Forelimb muscle (tissue), 1 donor: ENCODE results near the gene PEAR1. TPM values are rescaled to one million over a fixed set of nuclear protein-coding genes. Genes with fewer than 3 reads are reported as not detected.

ENCODE experiments used
- DNase-seq: peaks from one replicate; pipeline ENCODE4 v3.0.0-alpha.2; 2013; ENCODE audit warnings: low read depth
- polyA plus RNA-seq: library from polyadenylated mRNA; unstranded; fragments of 120-200 nt; gene quantifications from one replicate; pipeline ENCODE4 v1.2.1, GENCODE V29; 2013; ENCODE audit not compliant: insufficient read length

Gene PEAR1
- polyA plus RNA-seq, 1 donor: 21.1 TPM

DNA sequence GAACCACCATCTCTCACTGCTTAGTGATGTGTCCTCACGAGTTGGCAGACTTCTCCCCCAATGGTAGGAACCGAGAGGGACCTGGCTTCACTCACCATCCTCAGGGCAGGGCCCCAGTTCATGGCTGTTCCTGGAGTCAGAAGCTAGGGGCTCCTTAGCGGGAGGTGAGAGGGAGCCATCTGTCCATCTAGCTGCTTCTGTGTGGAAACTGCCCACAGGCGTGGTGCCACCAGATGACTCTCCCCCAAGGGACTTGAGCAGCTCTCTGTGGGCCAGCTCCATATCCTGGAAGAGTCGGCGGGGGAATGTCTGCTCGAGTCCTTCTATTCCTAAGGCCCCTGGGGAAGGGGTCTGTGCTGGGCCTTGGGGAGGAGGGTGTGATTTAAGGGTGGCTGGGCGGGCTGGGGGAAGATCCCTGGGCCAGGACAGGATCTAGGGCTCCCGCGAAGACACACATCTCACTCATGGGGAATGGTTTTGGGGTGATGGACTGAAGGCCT, 43.3 kb downstream of the PEAR1 start:
- no peak for DNase-seq

DNA sequence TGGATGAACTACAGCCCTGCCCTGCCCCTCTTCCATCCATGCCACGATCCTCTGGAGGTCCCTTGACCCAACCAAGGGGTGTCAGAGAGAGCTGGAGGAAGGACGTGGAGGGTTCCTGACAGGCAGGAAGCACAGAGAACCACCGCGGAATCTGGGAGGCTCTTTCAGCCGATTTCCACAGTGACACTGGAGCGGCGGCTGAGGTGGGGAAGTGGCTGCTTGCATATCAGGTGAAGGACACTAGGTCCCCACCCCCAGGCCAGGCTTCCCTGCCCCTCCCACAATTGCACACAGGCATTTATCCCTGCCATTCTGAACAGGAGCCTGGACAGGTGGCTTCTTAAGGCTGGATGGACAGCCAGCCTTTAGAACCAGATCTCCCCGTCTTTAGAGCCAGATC, 44.4 kb downstream of the PEAR1 start:
- no peak for DNase-seq

DNA sequence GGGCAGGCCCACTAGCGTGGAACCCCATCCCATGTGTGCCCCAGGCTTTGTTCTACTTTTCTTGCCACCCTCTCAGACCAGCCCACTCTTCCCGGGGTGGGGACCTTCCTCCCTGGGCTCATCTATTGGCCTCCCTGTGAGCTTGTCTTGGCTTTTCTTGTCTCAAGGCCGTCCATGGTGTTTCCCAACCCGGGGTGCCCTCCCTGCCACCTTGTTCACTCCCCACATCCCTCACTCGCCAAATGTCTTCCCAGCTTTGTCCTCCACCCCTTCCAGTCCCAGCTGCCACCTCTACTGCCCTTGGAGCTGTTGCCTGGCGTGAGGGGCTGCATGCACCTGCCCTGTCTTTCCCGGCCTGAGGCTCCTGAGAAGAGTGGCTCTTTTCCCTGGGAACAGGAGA, 45.3 kb downstream of the PEAR1 start:
- no peak for DNase-seq

DNA sequence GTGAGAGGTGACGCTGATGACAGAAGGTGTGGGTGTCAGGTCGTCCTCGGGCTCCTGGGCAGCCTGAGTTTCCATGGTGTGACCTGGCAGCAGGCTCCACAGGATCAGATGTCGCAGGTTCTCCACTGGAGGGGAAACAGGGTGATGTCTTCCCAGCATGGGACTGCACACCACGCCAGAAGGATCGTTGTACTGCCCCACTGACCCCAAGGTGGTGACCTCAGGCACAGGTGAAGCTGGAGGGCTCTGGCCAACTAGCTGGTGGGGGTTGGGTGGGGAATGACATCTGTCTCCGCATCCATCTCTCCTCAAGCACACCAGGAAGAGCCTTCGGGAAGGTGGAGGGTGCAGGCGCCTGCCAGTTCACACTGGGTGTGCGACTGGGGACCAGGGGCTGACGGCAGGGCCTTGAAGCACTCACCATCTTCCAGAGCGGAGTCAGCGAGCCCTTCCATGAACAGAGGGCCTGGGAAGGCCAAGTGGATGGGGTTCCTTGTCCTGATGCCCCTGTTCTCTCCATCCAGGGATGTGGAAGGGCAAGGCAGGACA, 46.3 kb downstream of the PEAR1 start:
- no peak for DNase-seq

DNA sequence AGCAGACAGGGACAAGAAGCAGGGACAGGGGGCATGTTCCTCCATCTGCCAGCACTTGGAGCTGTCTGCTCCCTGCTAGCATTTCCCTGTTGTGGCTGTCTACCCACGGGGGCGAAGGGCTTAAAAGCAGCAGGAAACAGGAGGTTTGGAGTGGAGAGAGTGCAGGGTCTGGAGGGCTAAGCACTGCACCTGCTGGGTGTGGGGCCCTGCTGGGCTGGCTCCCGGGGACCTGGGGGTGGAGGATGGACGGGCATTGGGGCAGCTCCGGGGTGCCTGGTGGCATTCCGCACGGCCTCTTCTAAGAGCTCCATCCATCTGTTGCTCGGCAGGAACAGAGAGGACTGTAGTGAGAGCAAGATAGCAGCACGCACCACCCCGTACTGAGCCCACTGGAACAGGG, 48.2 kb downstream of the PEAR1 start:
- no peak for DNase-seq

DNA sequence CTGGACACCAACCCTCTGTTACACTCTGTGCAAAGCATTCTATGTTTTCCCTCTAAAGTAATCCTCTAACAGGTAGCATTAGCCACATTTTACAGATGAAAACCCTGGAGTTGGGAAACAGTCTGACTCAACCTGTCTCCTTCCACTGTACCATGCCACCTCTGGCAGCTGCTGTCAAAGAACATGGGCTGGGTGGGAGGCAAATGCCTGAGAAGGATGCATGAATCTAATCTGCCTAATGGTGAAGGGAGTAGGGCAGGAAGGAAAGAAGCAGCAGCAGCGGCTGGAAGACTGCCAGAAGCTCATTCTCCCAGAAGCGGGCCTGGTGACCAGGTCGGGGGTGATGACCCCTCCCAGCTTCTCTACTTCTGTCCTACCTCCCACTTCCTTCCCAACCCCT, 48.7 kb downstream of the PEAR1 start:
- DNase-seq: no peak

DNA sequence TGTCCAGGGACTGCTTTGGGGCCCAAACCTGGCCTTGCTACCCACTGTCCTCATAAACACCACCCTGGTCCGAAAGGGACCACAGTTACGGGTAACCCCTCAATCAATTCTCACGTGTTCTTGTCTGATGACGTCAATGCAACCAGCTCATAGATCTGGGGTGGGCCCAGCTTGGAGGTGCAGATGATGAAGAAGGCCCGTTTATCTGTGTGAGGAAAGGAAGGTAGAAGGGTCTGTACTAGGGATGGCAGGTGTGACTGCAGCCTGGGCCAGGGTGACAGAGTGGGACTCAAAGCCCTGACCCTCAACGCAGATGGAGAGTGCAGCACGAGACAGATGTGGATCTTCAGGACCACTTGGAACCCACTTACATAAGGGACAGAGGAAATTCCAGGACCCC, 49.1 kb downstream of the PEAR1 start:
- DNase-seq: no peak

DNA sequence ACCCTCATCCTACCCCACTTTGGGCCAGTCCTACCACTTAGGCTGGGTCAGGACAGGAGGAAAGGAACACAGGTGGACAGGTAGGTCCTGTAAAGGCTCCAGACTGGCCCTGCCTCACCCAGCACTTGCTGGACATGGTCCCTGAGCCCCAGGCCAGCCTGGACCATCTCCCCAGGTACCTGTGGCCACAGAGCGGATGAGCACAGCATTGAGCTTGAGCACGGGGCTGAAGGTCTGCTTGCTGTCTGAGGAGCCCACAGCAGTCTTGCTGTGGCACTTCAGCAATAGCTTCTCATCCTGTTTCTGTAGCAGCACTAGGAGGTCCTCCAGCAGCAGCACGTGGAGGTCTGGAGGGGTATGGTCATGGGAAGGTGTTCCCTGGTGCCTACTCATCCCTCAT, 50.2 kb downstream of the PEAR1 start:
- DNase-seq: no peak

DNA sequence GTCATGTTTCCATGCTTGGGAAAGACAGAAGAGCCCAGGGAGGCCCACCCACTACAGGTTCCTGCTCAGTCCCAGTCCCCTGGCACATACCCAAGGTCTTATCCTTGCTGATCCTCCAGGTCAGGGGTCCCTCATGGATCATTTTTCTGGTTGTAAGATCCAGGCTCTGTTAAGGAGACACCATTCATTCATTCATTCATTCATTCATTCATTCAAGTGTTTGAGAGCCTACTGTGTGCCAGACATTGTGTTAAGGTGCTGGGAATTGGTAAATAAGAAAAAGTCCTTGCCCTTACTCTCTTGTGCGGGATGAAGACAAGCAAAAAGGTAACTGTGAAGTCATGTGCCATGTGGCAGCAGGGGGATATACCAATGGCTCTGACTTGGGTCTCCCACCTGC, 50.8 kb downstream of the PEAR1 start:
- DNase-seq: no peak

DNA sequence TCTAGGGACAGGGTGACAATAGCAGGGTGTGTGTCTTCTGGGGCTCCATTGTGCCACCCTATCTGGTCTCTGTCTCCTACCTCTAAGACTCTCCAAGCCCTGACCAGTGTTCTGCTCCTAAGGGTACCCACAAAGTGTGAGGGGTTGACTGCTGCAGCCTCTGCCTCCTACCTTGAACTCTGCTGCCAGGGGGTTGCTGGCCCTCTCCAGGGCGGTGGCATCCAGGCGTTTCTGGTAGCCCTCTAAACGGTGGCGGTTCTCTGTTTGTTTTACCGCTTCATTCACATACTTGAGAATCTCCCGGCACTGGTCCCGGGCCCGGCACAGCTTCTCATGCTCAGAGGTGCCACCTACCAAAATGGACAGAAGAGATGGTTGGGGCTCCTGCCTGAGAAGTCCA, 51.3 kb downstream of the PEAR1 start:
- DNase-seq: no peak

DNA sequence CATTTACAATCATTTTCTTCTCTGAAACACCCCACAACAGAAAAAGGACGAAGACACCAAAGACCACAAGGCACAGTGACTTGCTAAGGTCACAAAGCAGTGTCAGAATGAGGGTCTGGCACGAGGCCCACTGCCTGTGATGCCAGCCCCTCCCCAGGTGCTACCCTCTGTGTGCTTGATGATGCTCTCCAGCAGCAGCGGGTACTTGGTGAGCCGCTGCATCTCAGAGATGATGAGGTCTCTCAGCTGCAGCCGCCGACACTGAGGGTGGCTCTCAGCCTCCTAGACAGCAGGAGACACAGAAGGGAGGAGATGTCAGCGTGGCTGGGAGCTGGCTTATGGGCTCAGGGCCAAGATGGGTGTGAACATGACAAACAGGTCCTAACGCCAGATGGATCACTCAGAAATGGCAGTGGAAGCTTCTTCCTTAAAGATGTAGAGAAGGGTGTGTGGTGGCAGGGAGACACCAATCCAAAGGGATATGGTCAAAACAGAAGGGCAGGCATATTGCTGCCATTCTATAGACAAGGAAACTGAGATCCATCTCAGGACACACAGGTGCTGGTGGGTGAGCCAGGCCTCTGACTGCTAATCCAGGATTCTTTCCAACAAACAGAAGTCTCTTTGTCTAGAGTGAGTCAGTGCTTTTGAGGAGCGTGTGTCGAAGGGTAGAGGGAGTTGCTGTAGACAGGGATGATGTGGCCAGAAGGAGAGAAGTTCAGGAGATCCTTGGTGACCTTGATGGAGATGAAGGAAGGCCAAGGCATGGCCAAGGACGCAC, 52.6 kb downstream of the PEAR1 start:
- no peak for DNase-seq

DNA sequence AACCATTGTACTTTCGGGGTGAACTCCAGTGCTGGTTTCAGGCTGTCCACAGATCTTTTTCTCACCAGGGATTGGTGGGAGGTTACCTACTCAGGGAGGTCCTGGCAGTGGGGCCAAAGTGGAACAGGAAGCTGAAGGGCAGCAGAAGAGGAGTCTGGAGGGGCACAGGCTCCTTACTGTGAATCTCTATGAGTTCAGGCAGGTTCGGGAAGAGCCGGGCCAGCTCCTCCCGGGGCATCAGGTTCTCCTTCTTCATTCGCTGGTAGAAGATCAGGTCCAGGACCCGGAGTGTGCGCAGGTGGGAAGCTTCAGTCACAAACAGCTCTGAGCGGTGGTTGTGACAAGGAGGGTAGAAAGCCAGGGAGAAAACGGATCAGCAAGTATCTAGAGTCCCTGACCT, 53.6 kb downstream of the PEAR1 start:
- no peak for DNase-seq

DNA sequence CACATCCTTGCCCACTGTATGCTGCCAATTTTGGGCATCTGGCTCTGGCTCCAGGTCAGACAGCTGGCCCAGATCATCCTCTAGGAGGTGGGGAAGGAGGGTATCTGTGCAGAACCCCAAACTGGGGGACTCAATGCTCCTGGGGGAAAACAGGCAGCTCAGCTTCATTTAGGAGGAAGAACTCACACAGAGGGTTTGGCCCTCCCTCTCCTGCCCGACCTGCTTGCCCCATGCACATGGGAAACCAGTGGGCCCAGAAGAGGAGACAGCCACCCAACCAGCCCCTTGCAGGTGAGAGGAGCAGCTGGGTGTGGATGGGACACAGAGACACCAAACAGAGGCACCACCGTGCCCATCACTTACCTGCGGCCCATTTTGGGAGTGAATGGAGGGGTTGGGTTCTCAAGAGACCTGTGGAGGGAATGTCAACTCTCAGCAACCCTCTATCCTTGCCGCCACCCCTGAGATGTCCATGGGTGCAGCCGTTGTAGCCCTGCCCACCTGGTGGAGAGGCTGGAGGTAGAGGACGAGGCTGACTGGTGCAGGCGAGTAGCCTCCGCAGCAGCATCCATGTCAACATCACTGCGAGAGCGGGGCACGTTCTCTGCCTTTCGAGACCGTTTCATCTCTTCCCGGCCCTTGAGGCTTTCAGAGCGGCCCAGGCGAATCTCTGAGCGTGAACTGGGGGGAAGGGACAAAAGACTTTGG, 54.5 kb downstream of the PEAR1 start:
- no peak for DNase-seq

DNA sequence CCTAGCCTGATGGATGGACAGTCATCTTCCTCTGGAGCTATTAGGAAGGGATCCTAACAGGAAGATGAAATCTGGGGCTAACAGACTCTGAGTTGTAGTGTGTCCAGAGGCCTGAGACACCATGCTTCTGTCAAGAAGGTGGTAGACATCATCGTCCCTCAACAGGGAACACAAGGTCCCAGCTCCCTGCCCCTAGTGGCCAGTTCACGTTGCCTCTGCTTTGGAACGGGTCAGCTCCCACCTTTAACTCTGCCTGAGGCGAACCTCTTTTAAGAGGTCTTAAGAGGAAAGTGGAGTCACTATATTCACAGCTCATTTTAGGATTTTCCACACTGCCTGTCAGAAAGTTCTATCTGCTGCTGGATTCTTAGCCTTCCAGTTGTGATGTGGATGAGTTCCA, 55.2 kb downstream of the PEAR1 start:
- DNase-seq: no peak

DNA sequence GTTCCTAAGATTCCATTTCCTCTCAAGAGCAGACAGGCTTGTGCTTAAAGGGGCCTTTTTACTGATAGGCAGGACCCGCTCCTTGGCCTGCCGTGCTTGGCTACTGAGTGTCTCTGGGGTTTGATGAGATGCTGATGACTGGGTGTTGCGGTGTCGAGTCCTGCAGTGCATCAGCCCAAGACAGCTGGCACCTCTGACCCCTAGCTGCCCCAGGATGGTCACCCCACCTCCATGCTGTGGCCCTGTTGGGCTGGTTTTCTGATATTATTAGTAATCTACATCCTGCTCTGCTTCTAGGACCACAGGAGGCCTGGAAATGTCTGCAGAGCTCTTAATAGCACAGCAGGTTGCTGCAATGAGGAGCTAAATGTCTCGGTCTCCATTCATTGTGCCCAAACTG, 55.6 kb downstream of the PEAR1 start:
- no peak for DNase-seq

DNA sequence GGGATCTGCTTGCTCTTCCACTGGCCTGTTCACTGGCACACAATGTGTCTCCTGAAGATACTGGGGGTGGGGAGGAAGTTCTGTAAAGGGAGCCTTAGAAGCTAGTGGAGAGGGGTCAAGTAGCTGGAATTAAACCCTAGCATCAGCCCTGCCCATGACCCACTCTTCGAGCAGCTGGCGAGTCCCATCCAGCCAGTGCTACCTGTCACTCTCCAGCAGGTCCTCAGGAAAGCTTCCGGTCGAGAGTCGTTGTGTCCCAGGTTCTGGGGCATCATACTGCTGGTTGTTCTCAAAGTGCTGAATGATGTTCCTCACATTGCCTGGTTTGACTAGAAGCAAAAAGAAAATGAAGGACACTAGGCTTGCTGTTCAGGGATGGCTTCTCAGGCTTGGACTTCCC, 57.9 kb downstream of the PEAR1 start:
- DNase-seq: no peak

DNA sequence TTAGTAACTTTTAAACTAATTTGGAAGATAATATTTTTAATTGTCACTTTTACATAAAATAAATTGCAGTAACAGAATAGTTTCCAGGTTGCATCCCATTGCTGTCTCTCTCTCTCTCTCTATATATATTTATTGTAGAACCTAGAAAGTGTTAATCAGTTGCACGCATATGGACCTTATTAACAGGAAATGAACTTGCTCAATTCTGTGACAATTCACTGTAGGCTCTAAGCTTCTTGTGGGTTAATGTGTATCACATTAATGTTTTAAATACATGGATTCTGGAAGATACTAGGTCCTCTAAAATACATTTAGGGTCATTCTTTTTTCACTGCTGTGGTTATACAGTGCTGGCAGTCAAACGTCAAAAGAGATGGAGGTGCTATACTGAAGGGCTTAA, 60.1 kb downstream of the PEAR1 start:
- no peak for DNase-seq

DNA sequence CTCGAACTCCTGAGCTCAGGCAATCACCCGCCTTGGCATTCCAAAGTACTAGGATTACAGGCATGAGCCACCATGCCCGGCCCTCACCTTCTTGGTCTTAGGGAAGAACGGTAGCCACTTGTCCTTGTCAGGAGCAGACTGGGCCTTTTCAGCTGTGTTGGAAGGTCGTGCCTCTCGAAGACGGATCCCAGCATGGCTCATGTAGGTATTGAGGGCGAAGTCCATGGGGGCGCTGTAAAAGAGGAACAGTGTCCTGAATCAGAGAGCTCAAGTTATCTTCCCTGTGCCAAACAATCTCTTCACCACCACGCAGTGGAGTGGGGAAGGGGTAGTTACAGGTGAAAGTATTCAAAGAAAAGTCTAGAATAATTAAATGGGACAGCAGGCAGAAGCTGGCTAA, 62.8 kb downstream of the PEAR1 start:
- no peak for DNase-seq

DNA sequence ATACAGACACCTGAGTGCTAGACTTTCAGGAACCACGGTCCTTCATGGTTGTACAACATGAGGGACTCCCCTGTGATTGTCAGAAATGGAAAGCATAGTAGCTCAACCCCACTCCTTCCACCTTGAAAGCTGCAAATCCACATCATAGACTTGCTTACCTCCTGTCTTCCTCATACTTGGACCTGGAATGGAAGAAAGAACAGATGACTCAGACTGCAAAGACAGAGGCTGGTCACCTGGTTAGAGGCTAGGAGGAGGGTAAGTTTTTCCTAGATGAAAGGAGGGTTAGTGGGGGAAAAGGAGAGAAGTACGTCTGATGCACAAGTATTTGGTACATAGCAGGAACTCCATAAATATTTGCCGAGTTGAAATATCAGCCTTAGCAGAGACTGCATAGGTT, 64.1 kb downstream of the PEAR1 start:
- DNase-seq: no peak

DNA sequence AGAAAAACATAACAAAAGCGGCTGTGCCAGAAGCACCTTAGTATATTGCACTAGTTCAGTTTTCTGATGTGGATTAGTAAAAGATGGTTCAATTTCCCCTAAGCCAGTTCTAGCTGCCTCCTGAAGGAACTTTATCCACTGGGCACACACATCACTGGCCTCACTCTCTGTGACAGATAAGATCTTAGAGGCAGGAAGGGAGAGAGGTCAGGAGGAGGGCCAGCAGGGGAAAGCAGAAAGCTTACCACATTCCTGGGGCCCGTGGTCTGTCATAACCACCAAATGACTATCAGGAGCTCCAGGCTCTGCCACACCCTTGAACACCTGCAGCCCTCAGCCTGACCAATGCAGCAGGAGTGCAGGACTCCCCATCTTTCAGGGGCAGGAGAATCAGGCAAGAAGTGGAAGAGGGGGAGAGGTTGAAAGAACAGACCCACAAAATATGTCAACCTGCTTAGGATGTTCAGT, 64.8 kb downstream of the PEAR1 start:
- no peak for DNase-seq

DNA sequence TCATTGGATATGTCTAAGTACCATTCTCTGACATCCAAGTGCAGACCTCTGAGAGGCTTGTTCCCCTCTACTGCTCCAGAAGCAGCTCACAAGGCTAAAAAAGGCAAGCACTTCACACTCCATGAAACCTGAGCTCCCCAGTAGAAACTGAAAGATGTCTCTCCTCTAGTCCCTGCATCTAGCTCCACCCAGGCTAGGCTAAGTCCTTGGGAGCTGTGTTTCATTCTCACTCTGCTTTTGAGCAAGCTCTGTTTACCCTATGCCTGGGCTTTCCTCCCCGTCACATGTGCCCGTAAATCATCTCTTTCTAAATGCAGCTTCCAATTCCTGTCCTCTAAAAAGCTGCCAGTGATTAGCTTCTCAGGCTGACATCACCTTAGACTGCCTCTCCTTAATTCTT, 65.9 kb downstream of the PEAR1 start:
- DNase-seq: no peak

DNA sequence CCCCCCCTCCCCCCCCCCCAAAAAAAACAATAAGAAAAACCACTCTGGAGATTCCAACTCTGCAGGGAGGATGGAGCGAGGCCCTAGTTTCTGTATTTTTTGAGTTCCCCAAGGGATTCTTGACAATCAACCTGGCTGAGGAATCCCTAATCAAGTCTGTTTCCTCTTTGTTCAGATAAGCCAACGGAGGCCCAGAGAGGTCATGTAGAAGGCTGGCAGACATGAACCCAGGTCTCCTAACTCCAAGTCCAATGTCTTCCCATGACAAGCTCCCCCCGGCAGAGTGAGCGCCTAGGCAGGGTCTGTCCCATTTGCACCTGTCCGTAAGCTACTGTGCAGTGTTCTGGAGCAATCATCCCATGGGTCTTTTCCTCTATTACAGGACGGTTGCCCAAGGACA, 66.4 kb downstream of the PEAR1 start:
- no peak for DNase-seq

DNA sequence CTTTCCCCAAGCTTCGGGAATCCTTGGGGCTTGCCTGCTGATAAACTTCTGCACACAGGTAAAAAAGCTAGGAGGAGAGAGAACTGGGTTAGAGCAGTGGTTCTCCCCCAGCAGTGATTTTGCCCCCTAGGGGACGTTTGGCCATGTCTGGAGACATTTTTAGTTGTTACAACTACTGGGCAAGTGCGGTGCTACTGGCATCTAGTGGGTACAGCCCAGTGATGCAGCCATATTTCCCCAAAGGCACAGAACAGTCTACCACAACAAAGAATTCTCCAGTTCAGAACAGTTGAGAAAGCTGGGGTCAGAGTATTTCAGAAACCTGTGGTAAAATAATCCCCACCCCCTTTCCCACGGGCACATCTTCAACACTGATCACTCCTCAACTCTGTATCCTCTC, 68.2 kb downstream of the PEAR1 start:
- DNase-seq: no peak
